Measurements from ENCODE around the gene BOD1L1. TPM values are rescaled to one million over a fixed set of nuclear protein-coding genes. Genes with fewer than 3 reads are reported as not detected.
"Not testable (repeated sequence)": the region's sequence is repeated elsewhere in the genome, so short reads cannot be mapped to it uniquely, and the experiment has no call there.

BOD1L1 gene
- total RNA-seq, 2 donors from 2014 or later = 42.8 to 45.1 TPM

DNA sequence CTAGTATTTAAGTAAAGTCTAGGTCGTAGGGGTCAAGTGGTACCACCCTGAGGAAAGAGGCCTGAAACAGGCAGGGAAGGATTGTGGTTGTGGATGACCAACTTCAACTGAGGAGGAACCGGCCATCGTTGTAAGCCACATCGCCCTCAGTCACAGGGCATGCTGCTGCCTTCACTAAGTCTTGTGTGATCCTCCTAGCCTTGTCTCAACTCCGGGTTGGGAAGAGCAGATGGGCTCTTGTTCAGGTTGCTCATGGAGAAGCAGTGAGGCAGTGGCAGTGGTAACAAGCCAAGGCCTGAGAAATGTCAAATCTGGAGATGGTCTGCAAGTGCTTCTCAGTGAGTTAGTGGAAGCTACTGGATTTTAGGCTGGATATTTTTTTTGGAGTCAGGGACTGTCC lies 60.4 kb downstream of the BOD1L1 start:
- DNase-seq (no peak), ATAC-seq (replicated peaks in 1 of 2) (no peak)
- Mint-ChIP-seq H3K36me3 (ENCODE audit: insufficient read depth in 2 of 2) (peaks cover 5 to 16% of the 10 kb centered on the region in 2 donors), H3K27ac (no peak overlapping the region), H3K4me1 (ENCODE audit: low read depth) (no peaks in the 10 kb centered on the region), H3K9me3 (no peaks in the 10 kb centered on the region), H3K4me3 (no peak overlapping the region), H3K27me3 (ENCODE audit: low read depth) (no peaks in the 10 kb centered on the region)

DNA sequence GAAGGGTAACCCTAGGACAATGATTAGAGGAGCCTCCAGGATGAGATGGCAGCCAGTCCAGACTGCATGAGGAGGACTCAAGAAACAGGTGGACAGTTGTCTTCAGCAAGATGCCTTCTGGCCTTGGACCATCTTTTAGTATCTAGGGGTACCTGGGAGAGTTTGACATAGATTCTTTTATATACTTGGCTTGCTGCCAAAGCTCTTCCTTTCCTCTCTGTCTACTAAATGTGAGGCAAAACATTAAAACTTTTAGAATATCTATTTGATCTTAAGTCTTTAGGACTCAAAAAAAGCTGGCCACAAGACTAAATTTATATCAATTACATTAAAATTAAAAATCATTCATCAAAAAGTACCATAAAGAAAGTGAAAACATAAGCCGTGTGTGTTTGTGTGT lies 64.6 kb downstream of the BOD1L1 start:
- Mint-ChIP-seq H3K36me3 (ENCODE audit: insufficient read depth in 2 of 2) (peaks cover 0 to 5% of the 10 kb centered on the region in 2 donors), H3K27me3 (ENCODE audit: low read depth) (peaks cover 10% of the 10 kb centered on the region), H3K4me1 (ENCODE audit: low read depth) (no peaks in the 10 kb centered on the region), H3K9me3 (no peaks in the 10 kb centered on the region), H3K27ac (no peak overlapping the region), H3K4me3 (no peak overlapping the region)
- DNase-seq (no peak), ATAC-seq (replicated peaks in 1 of 2) (no peak)

DNA sequence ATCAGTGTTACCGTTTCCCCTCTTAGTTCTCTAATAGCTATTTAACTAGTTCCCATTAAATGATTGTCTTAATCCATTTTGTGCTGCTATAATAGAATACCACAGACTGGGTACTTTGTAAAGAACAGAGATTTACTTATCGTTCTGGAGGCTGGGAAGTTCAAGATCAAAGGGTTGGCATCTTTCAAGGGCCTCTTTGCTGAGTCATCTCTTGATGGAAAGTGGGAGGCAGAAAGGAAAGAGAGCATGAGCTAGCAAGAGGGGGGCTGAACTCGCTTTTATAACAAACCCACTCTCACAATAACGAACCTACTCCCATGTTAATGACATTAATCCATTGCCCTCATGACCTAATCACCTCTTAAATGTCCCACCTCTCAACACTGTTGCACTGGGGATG lies 65.9 kb downstream of the BOD1L1 start:
- Mint-ChIP-seq H3K4me3 (no peak overlapping the region), H3K36me3 (ENCODE audit: insufficient read depth in 2 of 2) (peaks cover 0 to 5% of the 10 kb centered on the region in 2 donors), H3K27me3 (ENCODE audit: low read depth) (peaks cover 18% of the 10 kb centered on the region), H3K27ac (no peak overlapping the region), H3K9me3 (no peaks in the 10 kb centered on the region), H3K4me1 (ENCODE audit: low read depth) (no peaks in the 10 kb centered on the region)
- ATAC-seq (replicated peaks in 1 of 2) (no peak), DNase-seq (no peak)

DNA sequence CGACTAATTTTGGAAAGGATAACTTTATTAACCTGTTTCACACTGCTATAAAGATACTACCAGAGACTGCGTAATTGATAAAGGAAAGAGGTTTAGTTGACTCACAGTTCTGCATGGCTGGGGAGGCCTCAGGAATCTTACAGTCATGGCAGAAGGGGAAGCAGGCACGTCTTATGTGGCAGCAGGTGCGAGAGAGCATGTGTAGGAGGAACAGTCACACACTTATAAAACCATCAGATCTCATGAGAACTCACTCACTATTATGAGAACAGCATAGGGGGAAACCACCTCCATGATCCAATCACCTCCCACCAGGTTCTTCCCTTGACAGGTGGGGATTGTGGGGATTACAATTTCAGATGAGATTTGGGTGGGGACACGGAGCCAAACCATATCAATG lies 67.4 kb downstream of the BOD1L1 start:
- H3K27me3 Mint-ChIP-seq (ENCODE audit: low read depth) = peaks cover 21% of the 10 kb centered on the region

DNA sequence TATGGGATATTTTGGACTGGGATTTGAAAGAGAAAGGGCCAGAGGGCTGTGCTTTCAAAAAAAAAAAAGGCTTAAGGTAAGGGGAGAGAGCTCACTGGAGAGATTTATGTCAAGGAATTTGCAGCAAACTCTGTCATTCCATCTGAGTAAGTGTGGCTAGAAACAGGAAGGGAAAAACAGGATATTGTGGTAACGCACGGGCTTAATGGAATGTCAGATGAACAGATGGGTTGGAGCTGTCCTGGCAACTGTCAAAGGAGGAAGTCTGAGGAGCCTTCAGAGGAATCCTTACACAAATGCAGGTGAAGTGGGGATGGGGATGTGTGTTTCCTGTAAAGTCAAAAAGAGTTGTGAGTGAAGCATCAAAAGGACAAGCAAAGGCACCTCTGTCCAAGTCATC lies 68.1 kb downstream of the BOD1L1 start:
- no peak overlapping the region for H3K27ac Mint-ChIP-seq
- H3K36me3 Mint-ChIP-seq (ENCODE audit: insufficient read depth in 2 of 2) = peaks cover 0 to 2% of the 10 kb centered on the region in 2 donors

More for the DNA sequence above, 67.4 kb downstream of the BOD1L1 start:
- H3K9me3 Mint-ChIP-seq; H3K27ac Mint-ChIP-seq; H3K4me1 Mint-ChIP-seq (ENCODE audit: low read depth); DNase-seq; ATAC-seq (replicated peaks in 1 of 2); H3K36me3 Mint-ChIP-seq (ENCODE audit: insufficient read depth in 2 of 2); H3K4me3 Mint-ChIP-seq: not testable (repeated sequence)

DNA sequence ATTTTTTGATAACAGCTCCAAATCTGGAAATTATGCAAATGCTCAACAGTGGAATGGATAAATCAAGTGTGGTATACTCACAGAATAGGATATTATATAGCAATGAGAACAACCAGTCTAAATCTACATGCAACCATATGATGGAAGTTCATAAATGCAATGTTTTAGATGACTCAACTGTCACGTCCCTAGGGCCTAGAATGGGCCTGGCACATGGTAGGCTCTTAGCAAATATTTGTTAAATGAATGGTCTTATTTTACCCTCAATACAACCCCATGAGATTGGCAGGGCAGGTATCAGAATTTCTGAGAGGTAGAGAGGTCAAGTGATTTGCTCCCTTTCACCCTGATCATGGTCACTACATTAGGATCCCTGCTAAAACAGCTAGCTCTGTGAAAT lies 68.6 kb downstream of the BOD1L1 start:
- H3K4me3 Mint-ChIP-seq = no peak overlapping the region
- H3K4me1 Mint-ChIP-seq (ENCODE audit: low read depth) = no peaks in the 10 kb centered on the region
- peaks cover 0 to 2% of the 10 kb centered on the region in 2 donors for H3K36me3 Mint-ChIP-seq (ENCODE audit: insufficient read depth in 2 of 2)
- no peaks in the 10 kb centered on the region for H3K9me3 Mint-ChIP-seq
- no peak for DNase-seq
- ATAC-seq (replicated peaks in 1 of 2) = no peak
- no peak overlapping the region for H3K27ac Mint-ChIP-seq
- H3K27me3 Mint-ChIP-seq (ENCODE audit: low read depth) = peaks cover 23% of the 10 kb centered on the region

More for the DNA sequence above, 68.1 kb downstream of the BOD1L1 start:
- ATAC-seq (replicated peaks in 1 of 2) (no peak), DNase-seq (no peak)
- Mint-ChIP-seq H3K27me3 (ENCODE audit: low read depth) (peaks cover 21% of the 10 kb centered on the region), H3K4me1 (ENCODE audit: low read depth) (no peaks in the 10 kb centered on the region), H3K4me3 (no peak overlapping the region), H3K9me3 (no peaks in the 10 kb centered on the region)

DNA sequence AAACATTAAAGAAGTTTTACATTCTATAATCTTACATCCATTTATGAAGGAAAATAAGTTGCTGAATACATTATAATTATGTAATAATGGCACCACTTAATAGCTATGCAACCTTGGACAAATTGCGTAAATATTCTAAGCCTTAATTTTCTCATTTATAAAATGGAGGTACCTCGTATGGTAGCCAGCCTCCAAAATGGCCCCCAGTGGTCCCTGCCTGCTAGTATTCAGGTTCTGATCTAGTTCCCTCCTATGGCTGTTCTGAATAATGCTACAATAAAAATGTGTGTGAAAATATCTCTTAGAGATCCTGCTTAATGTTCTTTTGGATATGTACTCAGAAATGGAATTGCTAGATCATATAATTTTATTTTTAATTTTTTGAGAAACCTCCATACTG lies 72.2 kb downstream of the BOD1L1 start:
- Mint-ChIP-seq H3K4me1 (ENCODE audit: low read depth) (no peaks in the 10 kb centered on the region), H3K4me3 (no peak overlapping the region), H3K36me3 (ENCODE audit: insufficient read depth in 2 of 2) (no peaks in the 10 kb centered on the region), H3K27ac (no peak overlapping the region), H3K27me3 (ENCODE audit: low read depth) (peaks cover 53% of the 10 kb centered on the region), H3K9me3 (no peaks in the 10 kb centered on the region)
- DNase-seq = no peak
- no peak for ATAC-seq (replicated peaks in 1 of 2)

DNA sequence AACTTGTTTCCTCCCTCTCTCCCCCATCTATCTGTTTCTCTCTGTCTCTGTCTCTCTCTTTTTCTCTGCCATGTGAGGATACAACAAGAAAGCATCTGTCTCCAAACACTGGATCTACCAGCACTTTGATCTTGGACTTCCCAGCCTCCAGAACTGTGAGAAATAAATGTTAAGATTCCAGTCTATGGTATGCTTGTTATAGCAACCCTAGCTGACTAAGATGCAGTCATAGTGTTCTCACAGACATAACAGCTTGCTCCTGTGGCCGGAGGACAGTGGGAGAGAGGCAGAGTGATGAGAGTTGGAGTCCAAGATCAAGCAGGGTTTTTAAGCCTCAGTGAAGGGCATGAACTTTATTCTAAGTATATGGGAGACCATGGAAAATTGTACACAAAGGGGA lies 74.4 kb downstream of the BOD1L1 start:
- no peak overlapping the region for H3K27ac Mint-ChIP-seq
- no peak for DNase-seq
- peaks cover 12% of the 10 kb centered on the region for H3K4me1 Mint-ChIP-seq (ENCODE audit: low read depth)
- no peaks in the 10 kb centered on the region for H3K36me3 Mint-ChIP-seq (ENCODE audit: insufficient read depth in 2 of 2)
- no peaks in the 10 kb centered on the region for H3K9me3 Mint-ChIP-seq
- H3K4me3 Mint-ChIP-seq = no peak overlapping the region
- no peak for ATAC-seq (replicated peaks in 1 of 2)
- peaks cover 62% of the 10 kb centered on the region for H3K27me3 Mint-ChIP-seq (ENCODE audit: low read depth)

DNA sequence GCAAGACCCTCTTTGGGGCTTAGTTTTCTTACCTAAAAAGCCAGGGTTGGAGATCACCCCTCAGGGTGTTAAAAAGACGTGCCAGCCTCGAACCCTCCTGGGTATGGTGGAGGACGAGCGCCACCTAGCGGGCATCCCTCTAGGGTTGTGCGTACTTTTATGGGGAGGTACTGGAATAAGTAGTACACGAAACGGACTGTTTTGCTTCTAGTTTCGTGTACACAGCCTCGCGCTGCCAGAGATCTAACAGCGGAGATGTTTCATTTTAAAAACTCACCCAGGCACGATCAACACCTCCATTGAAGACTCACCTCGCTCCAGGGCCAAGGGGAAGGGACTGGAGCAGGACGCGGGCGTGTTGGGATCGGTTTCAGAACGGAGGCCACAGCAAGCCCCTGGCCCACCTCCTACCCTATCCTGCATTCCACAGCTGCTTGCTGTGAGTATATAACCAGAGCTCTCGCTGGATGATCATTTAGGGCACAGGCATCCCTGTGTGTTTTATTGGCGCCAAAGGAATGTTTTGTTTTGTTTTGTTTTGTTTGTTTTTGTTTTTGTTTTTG lies 78.5 kb downstream of the BOD1L1 start:
- ATAC-seq (replicated peaks in 1 of 2) = peak; percentile 67 to 69
- peak; percentile 84 to 92 for DNase-seq

DNA sequence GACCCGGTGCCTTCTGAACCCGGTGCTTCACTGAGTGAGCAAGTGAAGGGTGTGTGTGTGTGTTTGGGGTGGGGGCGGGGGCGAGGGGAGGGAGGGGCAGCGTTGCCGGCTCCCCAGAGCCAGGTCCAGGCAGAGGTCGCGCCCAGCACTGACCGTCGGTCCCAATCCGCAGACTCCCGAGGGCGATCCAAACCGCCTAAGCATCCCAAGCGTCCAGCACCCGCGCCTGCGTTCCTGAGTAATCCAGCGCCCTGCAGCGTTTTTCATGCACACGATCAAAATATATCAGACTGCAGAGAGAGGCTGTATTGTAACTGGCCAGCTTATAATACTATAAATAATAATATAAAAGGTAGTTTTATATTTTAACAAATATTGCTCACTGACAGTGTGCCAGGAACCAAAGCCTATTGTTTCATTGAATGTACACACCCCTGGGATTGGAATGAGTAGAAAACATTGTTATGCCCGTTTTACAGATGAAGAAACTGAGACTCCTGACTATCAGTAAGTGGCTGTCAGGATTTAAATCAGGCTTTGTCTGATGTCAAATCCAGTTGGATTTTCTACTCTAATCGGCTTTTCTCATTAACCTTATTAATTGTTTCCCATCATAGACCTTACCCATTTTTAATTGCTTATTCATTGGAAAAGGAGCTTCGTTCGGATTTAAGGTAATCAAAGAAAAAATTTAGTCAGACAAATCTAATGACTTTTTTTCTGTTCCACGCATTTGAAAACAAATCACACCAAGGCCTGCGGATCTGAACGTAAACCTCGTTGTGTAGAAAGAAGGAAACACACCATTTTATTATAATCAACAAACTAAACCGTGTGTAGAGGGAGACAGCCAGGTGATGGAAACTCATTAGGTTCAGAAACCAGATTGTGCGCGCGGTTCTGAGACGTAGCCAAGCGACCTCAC lies 79.2 kb downstream of the BOD1L1 start:
- peaks cover 5 to 10% of the 10 kb centered on the region in 2 donors for H3K36me3 Mint-ChIP-seq (ENCODE audit: insufficient read depth in 2 of 2)
- peaks cover 36% of the 10 kb centered on the region for H3K4me1 Mint-ChIP-seq (ENCODE audit: low read depth)
- peaks cover 0 to 2% of the 10 kb centered on the region in 2 donors for H3K9me3 Mint-ChIP-seq
- H3K27ac Mint-ChIP-seq = peak overlapping the region; percentile 13
- peak overlapping the region; percentile 82 to 84 for H3K4me3 Mint-ChIP-seq
- peaks cover 71% of the 10 kb centered on the region for H3K27me3 Mint-ChIP-seq (ENCODE audit: low read depth)
- peak in 1 of 2 donors; percentile 5 for ATAC-seq (replicated peaks in 1 of 2)
- no peak for DNase-seq

More for the DNA sequence above, 78.5 kb downstream of the BOD1L1 start:
- Mint-ChIP-seq H3K27me3 (ENCODE audit: low read depth) (peaks cover 75% of the 10 kb centered on the region), H3K9me3 (peaks cover 0 to 2% of the 10 kb centered on the region in 2 donors), H3K27ac (no peak overlapping the region), H3K4me3 (peak overlapping the region; percentile 78 to 84), H3K4me1 (ENCODE audit: low read depth) (peaks cover 33% of the 10 kb centered on the region), H3K36me3 (ENCODE audit: insufficient read depth in 2 of 2) (peaks cover 5 to 10% of the 10 kb centered on the region in 2 donors)

DNA sequence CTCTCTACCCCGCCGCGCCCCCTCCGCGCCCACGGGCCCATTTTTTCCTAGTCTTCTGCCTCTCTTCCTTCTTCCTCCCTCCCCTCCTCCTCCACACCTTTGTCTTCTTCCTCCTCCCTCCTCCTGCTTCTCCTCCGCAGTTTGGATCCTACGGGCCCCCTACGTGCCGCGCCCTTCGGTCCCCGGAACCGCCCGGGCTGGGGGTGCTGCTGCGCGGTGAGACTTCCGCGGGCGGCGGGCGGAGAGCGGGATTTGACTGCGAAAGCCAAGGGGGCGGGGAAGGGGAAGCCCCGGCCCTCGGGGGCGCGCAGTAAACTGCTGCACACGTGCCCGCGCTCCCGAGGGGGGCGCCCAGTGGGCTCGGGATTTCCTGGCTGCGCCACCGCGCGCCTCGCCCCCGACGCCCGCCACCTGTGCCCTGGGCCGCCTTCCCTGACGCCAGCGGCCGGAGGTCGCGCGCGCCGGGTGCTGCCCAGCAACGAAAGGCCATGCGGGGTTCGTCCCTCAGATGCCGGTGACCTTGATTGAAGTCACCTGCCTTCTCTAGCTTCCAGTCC lies 80.0 kb downstream of the BOD1L1 start:
- no peak overlapping the region for H3K27ac Mint-ChIP-seq
- H3K27me3 Mint-ChIP-seq (ENCODE audit: low read depth) = peaks cover 71% of the 10 kb centered on the region
- H3K4me3 Mint-ChIP-seq = peak overlapping the region; percentile 82 to 92
- peaks cover 42% of the 10 kb centered on the region for H3K4me1 Mint-ChIP-seq (ENCODE audit: low read depth)
- peak; percentile 23 to 35 for ATAC-seq (replicated peaks in 1 of 2)
- DNase-seq = peak; percentile 51 to 62
- peaks cover 0 to 2% of the 10 kb centered on the region in 2 donors for H3K9me3 Mint-ChIP-seq
- peaks cover 5 to 10% of the 10 kb centered on the region in 2 donors for H3K36me3 Mint-ChIP-seq (ENCODE audit: insufficient read depth in 2 of 2)

DNA sequence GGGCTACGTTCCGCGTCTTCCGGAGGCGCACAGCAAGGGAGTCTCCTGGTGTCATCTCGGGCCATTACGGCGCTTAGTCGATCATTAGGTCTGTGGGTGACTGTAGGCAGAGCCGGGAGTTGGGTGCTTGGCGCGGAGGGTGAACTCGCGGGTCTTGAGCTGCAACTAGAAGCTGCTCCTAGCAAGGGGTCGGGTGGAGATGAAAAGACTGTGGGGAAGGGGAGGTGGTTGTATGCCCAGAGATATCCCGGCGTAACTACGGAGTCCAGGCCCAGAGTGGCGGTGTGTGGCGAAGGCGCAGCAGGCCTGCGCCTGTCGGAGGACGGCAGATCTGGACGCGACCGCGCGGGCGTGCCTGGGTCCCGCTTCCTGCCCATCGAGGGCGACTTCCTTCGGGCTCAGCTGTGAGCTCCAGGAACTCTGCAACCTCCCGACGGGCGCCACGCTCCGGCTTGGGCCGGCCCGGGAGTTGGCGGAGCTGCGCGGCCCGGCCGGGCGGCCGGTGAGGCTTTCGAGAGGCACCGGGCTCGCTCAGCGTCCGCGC lies 80.5 kb downstream of the BOD1L1 start:
- peaks cover 5 to 10% of the 10 kb centered on the region in 2 donors for H3K36me3 Mint-ChIP-seq (ENCODE audit: insufficient read depth in 2 of 2)
- H3K27ac Mint-ChIP-seq = peak overlapping the region; percentile 95
- DNase-seq = peak in 1 of 2 donors; percentile 47
- H3K27me3 Mint-ChIP-seq (ENCODE audit: low read depth) = peaks cover 67% of the 10 kb centered on the region
- H3K4me3 Mint-ChIP-seq = peak overlapping the region; percentile 82 to 92
- H3K9me3 Mint-ChIP-seq = peaks cover 0 to 2% of the 10 kb centered on the region in 2 donors
- H3K4me1 Mint-ChIP-seq (ENCODE audit: low read depth) = peaks cover 42% of the 10 kb centered on the region
- ATAC-seq (replicated peaks in 1 of 2) = peak; percentile 8 to 9

All from activated T-cell treated with anti-CD3 and anti-CD28 coated beads, Interleukin-2, amount 50 U/mL, for 72 hours (primary cell).